ENCODE results near the gene NXPH1. TPM values are rescaled to one million over a fixed set of nuclear protein-coding genes. Genes with fewer than 3 reads are reported as not detected.
A peak's percentile ranks its signal among the peaks of the same experiment; 100 is the strongest.

Gene NXPH1
- polyA plus RNA-seq, 1 donor (not counting 4 experiments of a cell fraction or from before 2014, with no cell fraction given), result not detected

- Histone ChIP-seq H3K9ac (ENCODE audit: control insufficient read depth, extremely low read depth, insufficient read depth, low read length) (no peak overlapping the region), H3K79me2 (ENCODE audit: control insufficient read depth, insufficient read depth, low read length) (no peaks in the 10 kb centered on the region), H3K36me3 (ENCODE audit: control insufficient read depth in 2 of 2, extremely low read depth in 1 of 2, insufficient read depth in 2 of 2, low read length in 2 of 2) (no peaks in the 10 kb centered on the region), H3K27ac (ENCODE audit: control insufficient read depth, insufficient read depth, low read length) (no peak overlapping the region), H3K4me1 (ENCODE audit: control insufficient read depth, extremely low read depth, insufficient read depth, low read length) (no peaks in the 10 kb centered on the region), H3K9me1 (ENCODE audit: control insufficient read depth, extremely low read depth, insufficient read depth, low read length) (no peaks in the 10 kb centered on the region), H3K4me2 (ENCODE audit: control insufficient read depth, extremely low read depth, insufficient read depth, low read depth, low read length) (no peak overlapping the region), H4K20me1 (ENCODE audit: control insufficient read depth, extremely low read depth, insufficient read depth, low read length) (no peaks in the 10 kb centered on the region), H2AFZ (ENCODE audit: control insufficient read depth, low read length) (no peak overlapping the region), H3K9me3 (ENCODE audit: control insufficient read depth, low read depth, low read length) (no peaks in the 10 kb centered on the region), H3K4me3 (ENCODE audit: control insufficient read depth in 2 of 3, extremely low read depth in 1 of 3, insufficient read depth in 2 of 3, low read depth in 1 of 3, low read length in 3 of 3) (no peak overlapping the region), H3K27me3 (ENCODE audit: control insufficient read depth, extremely low read depth, insufficient read depth, low read length) (peaks cover 60% of the 10 kb centered on the region)
- no peak for DNase-seq (ENCODE audit: low read depth, low spot score)
- dilution Hi-C loops (cut with MboI; ENCODE audit: extremely low pct_ligation_motif_present, low sequenced_read_pairs), result no loop called here
- TF ChIP-seq CTCF (optimal IDR thresholded peaks at IDR 0.05 in 1 of 3, IDR thresholded peaks at IDR 0.05 in 1 of 3, conservative IDR thresholded peaks at IDR 0.05 in 1 of 3; ENCODE audit: extremely low read depth in 1 of 3, insufficient read depth in 2 of 3, low read length in 3 of 3), result peak; percentile 67 to 87 (median 85)
- no peak for TF ChIP-seq EZH2 (IDR thresholded peaks at IDR 0.05; ENCODE audit: low read length)
- no peak for FAIRE-seq
These were observed 3.6 kb downstream of the NXPH1 start for GRCh38 chr7:8436965-8437364.

GRCh38 chr7:8437606-8438005 is 4.2 kb downstream of the NXPH1 start:
- H2AFZ ChIP-seq (ENCODE audit: control insufficient read depth, low read length), result no peak overlapping the region
- TF ChIP-seq CTCF (optimal IDR thresholded peaks at IDR 0.05 in 1 of 3, IDR thresholded peaks at IDR 0.05 in 1 of 3, conservative IDR thresholded peaks at IDR 0.05 in 1 of 3; ENCODE audit: extremely low read depth in 1 of 3, insufficient read depth in 2 of 3, low read length in 3 of 3) (no peak), EZH2 (IDR thresholded peaks at IDR 0.05; ENCODE audit: low read length) (no peak)
- peaks cover 64% of the 10 kb centered on the region for H3K27me3 ChIP-seq (ENCODE audit: control insufficient read depth, extremely low read depth, insufficient read depth, low read length)
- H3K4me2 ChIP-seq (ENCODE audit: control insufficient read depth, extremely low read depth, insufficient read depth, low read depth, low read length), result no peak overlapping the region
- H4K20me1 ChIP-seq (ENCODE audit: control insufficient read depth, extremely low read depth, insufficient read depth, low read length), result no peaks in the 10 kb centered on the region
- no peak for DNase-seq (ENCODE audit: low read depth, low spot score)
- no peaks in the 10 kb centered on the region for H3K79me2 ChIP-seq (ENCODE audit: control insufficient read depth, insufficient read depth, low read length)
- dilution Hi-C loops (cut with MboI; ENCODE audit: extremely low pct_ligation_motif_present, low sequenced_read_pairs), result no loop called here
- H3K9me1 ChIP-seq (ENCODE audit: control insufficient read depth, extremely low read depth, insufficient read depth, low read length), result no peaks in the 10 kb centered on the region
- H3K9ac ChIP-seq (ENCODE audit: control insufficient read depth, extremely low read depth, insufficient read depth, low read length), result no peak overlapping the region
- H3K27ac ChIP-seq (ENCODE audit: control insufficient read depth, insufficient read depth, low read length), result no peak overlapping the region
- H3K9me3 ChIP-seq (ENCODE audit: control insufficient read depth, low read depth, low read length), result no peaks in the 10 kb centered on the region
- H3K36me3 ChIP-seq (ENCODE audit: control insufficient read depth in 2 of 2, extremely low read depth in 1 of 2, insufficient read depth in 2 of 2, low read length in 2 of 2), result no peaks in the 10 kb centered on the region
- no peaks in the 10 kb centered on the region for H3K4me1 ChIP-seq (ENCODE audit: control insufficient read depth, extremely low read depth, insufficient read depth, low read length)
- no peak overlapping the region for H3K4me3 ChIP-seq (ENCODE audit: control insufficient read depth in 2 of 3, extremely low read depth in 1 of 3, insufficient read depth in 2 of 3, low read depth in 1 of 3, low read length in 3 of 3)
- FAIRE-seq, result no peak

Data from keratinocyte (primary cell).